ENCODE results near the gene RYR2. TPM values are rescaled to one million over a fixed set of nuclear protein-coding genes. Genes with fewer than 3 reads are reported as not detected.

RYR2 gene
- total and polyA plus RNA-seq, 2 of the 8 experiments (the other 6 are each of a cell fraction or from before 2014, with no cell fraction given): 1.3 to 4.4 TPM

GRCh38 chr1:237867380-237867888 lies 825.5 kb downstream of the RYR2 start:
- H2BK20ac ChIP-seq (ENCODE audit: low read length): no peak overlapping the region
- FAIRE-seq (no peak), DNase-seq (ENCODE audit: low read depth in 1 of 2, low spot score in 2 of 2) (no peak)
- no peaks in the 10 kb centered on the region for H3K9me3 ChIP-seq (ENCODE audit: insufficient read depth in 2 of 2, low read depth in 1 of 2, low read length in 1 of 2)
- no peak overlapping the region for H3K9ac ChIP-seq (replicated peaks in 1 of 4; ENCODE audit: extremely low read depth in 1 of 4, low read depth in 3 of 4, low read length in 3 of 4)
- no peak overlapping the region for H3K18ac ChIP-seq (ENCODE audit: extremely low read depth, low read length)
- no peaks in the 10 kb centered on the region for H3K36me3 ChIP-seq (ENCODE audit: control insufficient read depth in 2 of 4, insufficient read depth in 4 of 4, low read length in 3 of 4)
- no peak overlapping the region for H2BK12ac ChIP-seq (ENCODE audit: low read depth, low read length)
- no peaks in the 10 kb centered on the region for H3K23me2 ChIP-seq (ENCODE audit: low read depth, low read length)
- H2AK5ac ChIP-seq (ENCODE audit: low read depth, low read length): no peak overlapping the region
- no peak overlapping the region for H3K4me3 ChIP-seq (ENCODE audit: extremely low read depth in 1 of 4, insufficient read depth in 2 of 4, low read depth in 3 of 4, low read length in 4 of 4)
- H2AFZ ChIP-seq (ENCODE audit: low read length): 0 out of 2 replicates have a peak overlapping the region, but pooled peaks have one; percentile 11
- no peak overlapping the region for H2BK15ac ChIP-seq (ENCODE audit: low read length)
- no peak overlapping the region for H3K14ac ChIP-seq (ENCODE audit: insufficient read length)
- POLR2A ChIA-PET (ENCODE audit: partially characterized antibody): no interaction called here
- peaks cover 0 to 3% (median 2%) of the 10 kb centered on the region in 4 experiments; a peak in 2 of 7 replicates for H3K4me1 ChIP-seq (replicated peaks in 1 of 4; ENCODE audit: control insufficient read depth in 3 of 4, insufficient read depth in 4 of 4, low read length in 3 of 4)
- 62% methylated on average over 1 of the region's 1 CpG; no CpG with 5 or more reads in 1 of the 2 experiments for WGBS, 2 experiments (ENCODE audit: extremely low coverage in 1 of 2, insufficient coverage in 1 of 2, insufficient read length in 1 of 2, insufficient replicate concordance in 2 of 2, low coverage in 1 of 2, low lambda C conversion rate in 2 of 2, missing lambda C conversion rate in 1 of 2)
- no peak overlapping the region for H3K56ac ChIP-seq (replicated peaks; ENCODE audit: insufficient read length, low read depth, low read length)
- H3K23ac ChIP-seq (ENCODE audit: insufficient read length): no peak overlapping the region
- no peak overlapping the region for H4K8ac ChIP-seq (ENCODE audit: extremely low read depth, insufficient read depth, low read length)
- H3K79me2 ChIP-seq (ENCODE audit: control insufficient read depth in 1 of 2, insufficient read depth in 2 of 2, low read length in 2 of 2): no peaks in the 10 kb centered on the region
- H2BK120ac ChIP-seq (replicated peaks; ENCODE audit: low read depth, low read length): peak overlapping the region; percentile 20
- H3K4ac ChIP-seq (replicated peaks; ENCODE audit: insufficient read length, low read depth, low read length): no peak overlapping the region
- no peak overlapping the region for H3K27ac ChIP-seq (ENCODE audit: low read depth, low read length)
- H3K79me1 ChIP-seq (ENCODE audit: low read depth, low read length): no peaks in the 10 kb centered on the region
- H4K91ac ChIP-seq (replicated peaks; ENCODE audit: insufficient read length, low read length): peak overlapping the region; percentile 22
- CTCF ChIA-PET (ENCODE audit: partially characterized antibody): interaction anchor here (1.0 to 5.4 kb wide), 3 partner anchors 17 to 387 kb away, joined by 3 to 90 read pairs (median 3); no protein-coding TSS in a partner anchor
- no peak overlapping the region for H3K4me2 ChIP-seq (ENCODE audit: insufficient read depth in 1 of 2, low read depth in 2 of 2, low read length in 2 of 2)
- no peak overlapping the region; the same call in 1 of the 2 replicates for H2BK5ac ChIP-seq (ENCODE audit: low read depth, low read length)
- H4K20me1 ChIP-seq (replicated peaks in 1 of 2; ENCODE audit: control insufficient read depth in 1 of 2, insufficient read depth in 2 of 2, low read length in 2 of 2): no peaks in the 10 kb centered on the region
- H4K5ac ChIP-seq (ENCODE audit: insufficient read length, low read depth, low read length): no peak overlapping the region
- H3K27me3 ChIP-seq (replicated peaks in 1 of 4; ENCODE audit: control insufficient read depth in 3 of 4, extremely low read depth in 1 of 4, insufficient read depth in 3 of 4, low read length in 3 of 4): peaks cover 4 to 10% (median 8%) of the 10 kb centered on the region in 4 experiments
- TF ChIP-seq CBX8 (IDR thresholded peaks at IDR 0.05; ENCODE audit: borderline replicate concordance, low read depth, low read length) (no peak), FOSL1 (IDR thresholded peaks at IDR 0.05; ENCODE audit: insufficient read depth, low read depth, low read length) (no peak), JUN (IDR thresholded peaks at IDR 0.05; ENCODE audit: low read depth, low read length) (no peak), SIX5 (IDR thresholded peaks at IDR 0.05; ENCODE audit: low read depth, low read length) (no peak), KDM5A (IDR thresholded peaks at IDR 0.05; ENCODE audit: low read length) (no peak), SP1 (IDR thresholded peaks at IDR 0.05; ENCODE audit: low read depth, low read length) (no peak), SRF (IDR thresholded peaks at IDR 0.05; ENCODE audit: low read depth, low read length) (no peak), E2F6 (IDR thresholded peaks at IDR 0.05) (no peak), ASH2L (IDR thresholded peaks at IDR 0.05; ENCODE audit: low read length) (no peak), EP300 (IDR thresholded peaks at IDR 0.05; ENCODE audit: borderline replicate concordance in 1 of 2, low read depth in 2 of 2, low read length in 2 of 2) (no peak), JUND (IDR thresholded peaks at IDR 0.05; ENCODE audit: low read length) (no peak), TEAD4 (IDR thresholded peaks at IDR 0.05; ENCODE audit: low read depth, low read length) (no peak), CHD1 (IDR thresholded peaks at IDR 0.05; ENCODE audit: low read depth, low read length) (no peak), SIN3A (conservative IDR thresholded peaks at IDR 0.05 in 1 of 2, IDR thresholded peaks at IDR 0.05 in 1 of 2; ENCODE audit: low read depth in 1 of 2, low read length in 2 of 2) (no peak)
